DMS153 (cell line): ENCODE data around the gene NUDT22.

Experiments used
- DNase-seq: peaks from one replicate; lab custom pipeline; 2025; lab: John Stamatoyannopoulos, UW

NUDT22 gene

DNA sequence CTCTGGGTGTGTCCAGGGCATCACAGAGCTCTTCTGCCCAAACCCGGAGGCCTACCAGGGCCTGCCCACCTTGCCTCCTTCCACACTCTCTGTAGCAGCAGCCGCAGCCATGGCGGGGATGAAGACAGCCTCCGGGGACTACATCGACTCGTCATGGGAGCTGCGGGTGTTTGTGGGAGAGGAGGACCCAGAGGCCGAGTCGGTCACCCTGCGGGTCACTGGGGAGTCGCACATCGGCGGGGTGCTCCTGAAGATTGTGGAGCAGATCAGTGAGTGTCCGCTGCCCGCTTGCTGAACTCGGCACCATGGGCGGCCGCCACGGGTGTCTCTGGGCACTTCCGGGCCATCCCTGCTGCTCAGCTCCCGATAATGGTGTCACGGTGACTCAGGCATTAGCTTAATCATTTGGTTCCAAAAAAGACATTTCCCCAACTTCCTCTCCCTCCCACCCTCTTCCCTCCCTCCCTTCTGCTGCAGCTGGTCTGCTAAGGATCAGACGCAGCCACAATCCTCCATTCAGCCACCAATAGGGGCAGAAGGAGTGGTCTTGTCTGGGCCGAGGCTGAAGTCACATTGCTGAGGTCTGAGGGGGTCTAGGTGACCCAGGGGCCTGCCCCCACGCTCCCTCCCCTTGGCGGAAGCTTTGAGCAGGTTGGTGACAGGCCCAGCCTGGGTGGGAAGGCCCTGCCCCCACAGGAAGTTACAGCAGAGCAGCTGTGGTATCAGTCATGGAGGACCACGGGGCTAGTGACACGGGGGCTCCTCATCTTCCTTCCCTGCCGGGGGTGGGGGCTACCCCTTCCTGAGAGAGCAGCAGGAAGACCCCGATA lies 18.6 kb upstream of the NUDT22 start:
- DNase-seq: no peak

DNA sequence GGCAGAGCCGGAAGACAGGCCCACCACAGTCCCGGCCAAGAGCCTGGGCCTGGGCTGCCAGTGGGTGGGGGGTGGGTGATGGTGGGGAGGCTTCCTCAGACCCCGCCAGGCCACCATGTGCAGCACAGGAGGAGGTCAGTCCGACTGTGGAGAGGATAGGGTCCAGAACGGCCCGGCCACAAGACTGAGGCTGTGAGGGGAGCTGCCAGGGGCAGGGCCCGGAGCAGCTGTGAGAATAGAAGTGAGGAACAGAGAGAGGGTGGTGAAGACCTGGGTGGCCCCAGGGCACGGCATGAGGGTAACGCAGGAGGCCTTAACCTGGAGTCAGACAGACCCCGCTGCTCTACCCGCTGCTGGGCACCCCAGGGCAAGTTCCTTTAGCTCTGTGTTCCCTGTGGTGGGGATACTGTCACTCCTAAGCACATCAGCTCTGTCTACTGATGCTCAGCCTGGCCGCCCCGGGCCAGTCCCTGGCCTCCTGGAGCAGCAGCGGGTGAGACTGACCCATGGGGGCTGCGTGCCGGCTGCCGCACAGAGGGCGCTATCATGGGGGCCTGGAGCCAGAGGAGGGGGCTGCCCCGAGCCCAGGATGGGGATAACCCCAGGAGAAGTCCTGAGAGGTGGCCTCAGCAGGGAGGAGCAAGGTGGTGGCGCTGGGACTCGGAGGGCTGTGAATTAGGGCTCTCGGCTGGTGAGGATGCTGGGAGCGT lies 17.8 kb upstream of the NUDT22 start:
- DNase-seq: no peak

GRCh38 chr11:64208796-64209562 lies 17.1 kb upstream of the NUDT22 start:
- DNase-seq: no peak

DNA sequence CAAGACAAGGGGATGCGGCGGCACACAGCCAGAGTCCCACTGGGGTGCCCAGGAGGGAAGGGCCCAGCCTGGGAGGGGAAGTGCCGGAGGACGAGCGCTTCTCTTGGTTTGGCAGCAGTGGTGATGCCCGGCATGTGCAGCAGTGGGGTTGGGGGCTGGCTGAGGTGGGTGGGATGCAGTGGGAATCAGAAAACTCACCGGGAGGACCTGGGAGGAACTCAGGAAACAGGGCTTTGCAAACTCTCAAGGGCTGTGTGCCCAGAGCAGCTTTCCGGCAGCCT lies 16.6 kb upstream of the NUDT22 start:
- no peak for DNase-seq

- DNase-seq: no peak
Measured at GRCh38 chr11:64210301-64211020, 15.6 kb upstream of the NUDT22 start.

- no peak for DNase-seq
Measured at GRCh38 chr11:64211181-64211872, 14.7 kb upstream of the NUDT22 start.

- DNase-seq: no peak
Measured at GRCh38 chr11:64216879-64217278, 9.2 kb upstream of the NUDT22 start.

- DNase-seq: no peak
Measured at GRCh38 chr11:64218628-64219353, 7.3 kb upstream of the NUDT22 start.

DNA sequence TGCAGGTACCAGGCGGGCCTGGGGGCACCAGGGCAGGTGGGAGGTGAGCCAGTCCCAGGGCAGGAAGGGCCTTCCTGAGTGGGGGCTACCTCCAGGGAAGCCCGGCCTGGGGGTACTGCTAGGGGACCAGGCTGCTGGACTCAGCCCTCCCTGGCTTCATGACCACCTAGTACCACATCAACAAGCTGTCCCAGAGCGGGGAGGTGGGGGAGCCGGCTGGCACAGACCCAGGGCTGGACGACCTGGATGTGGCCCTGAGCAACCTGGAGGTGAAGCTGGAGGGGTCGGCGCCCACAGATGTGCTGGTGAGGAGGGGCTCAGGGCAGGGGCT lies 6.8 kb upstream of the NUDT22 start:
- DNase-seq: no peak

DNA sequence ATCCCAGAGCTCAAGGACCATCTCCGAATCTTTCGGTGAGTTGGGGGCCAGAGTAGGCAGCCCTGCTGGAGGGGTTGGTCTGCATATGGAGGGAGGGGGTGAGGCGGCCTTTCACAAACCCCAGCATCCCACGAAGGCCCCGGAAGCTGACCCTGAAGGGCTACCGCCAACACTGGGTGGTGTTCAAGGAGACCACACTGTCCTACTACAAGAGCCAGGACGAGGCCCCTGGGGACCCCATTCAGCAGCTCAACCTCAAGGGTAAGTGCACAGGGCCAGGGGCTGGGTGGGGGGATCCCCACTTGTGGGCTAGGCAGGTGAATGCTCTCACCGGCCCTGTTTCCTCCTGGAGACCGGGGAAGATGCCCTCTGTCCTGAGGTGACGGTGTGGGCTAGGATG lies 6.3 kb upstream of the NUDT22 start:
- DNase-seq: no peak

DNA sequence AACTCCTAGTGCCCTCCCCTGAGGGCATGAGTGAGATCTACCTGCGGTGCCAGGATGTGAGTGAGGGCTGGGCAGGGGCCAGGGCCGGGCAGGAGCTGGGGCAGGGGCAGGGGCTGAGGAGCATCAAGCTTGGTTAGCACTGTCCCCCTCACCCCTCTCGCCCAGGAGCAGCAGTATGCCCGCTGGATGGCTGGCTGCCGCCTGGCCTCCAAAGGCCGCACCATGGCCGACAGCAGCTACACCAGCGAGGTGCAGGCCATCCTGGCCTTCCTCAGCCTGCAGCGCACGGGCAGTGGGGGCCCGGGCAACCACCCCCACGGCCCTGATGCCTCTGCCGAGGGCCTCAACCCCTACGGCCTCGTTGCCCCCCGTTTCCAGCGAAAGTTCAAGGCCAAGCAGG lies 5.8 kb upstream of the NUDT22 start:
- DNase-seq: no peak

GRCh38 chr11:64220798-64221197 lies 5.3 kb upstream of the NUDT22 start:
- DNase-seq: no peak

DNA sequence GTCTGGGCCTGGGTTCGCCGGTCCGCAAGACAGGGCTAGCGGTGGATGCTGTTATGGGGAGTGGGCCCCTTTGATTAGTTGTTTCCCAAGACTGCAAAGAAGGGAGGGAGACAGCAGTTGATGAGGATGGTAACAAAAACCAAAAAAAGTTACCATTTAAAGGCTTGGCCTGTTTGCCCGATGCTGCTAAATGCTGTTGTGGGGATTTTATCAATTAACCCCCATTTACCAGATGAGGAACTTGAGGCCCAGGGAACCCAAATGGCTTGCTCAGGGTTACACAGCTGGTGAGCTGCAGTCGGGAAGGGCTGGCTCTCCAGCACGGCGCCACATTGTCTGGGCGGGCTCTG lies 3.4 kb upstream of the NUDT22 start:
- DNase-seq: no peak

DNA sequence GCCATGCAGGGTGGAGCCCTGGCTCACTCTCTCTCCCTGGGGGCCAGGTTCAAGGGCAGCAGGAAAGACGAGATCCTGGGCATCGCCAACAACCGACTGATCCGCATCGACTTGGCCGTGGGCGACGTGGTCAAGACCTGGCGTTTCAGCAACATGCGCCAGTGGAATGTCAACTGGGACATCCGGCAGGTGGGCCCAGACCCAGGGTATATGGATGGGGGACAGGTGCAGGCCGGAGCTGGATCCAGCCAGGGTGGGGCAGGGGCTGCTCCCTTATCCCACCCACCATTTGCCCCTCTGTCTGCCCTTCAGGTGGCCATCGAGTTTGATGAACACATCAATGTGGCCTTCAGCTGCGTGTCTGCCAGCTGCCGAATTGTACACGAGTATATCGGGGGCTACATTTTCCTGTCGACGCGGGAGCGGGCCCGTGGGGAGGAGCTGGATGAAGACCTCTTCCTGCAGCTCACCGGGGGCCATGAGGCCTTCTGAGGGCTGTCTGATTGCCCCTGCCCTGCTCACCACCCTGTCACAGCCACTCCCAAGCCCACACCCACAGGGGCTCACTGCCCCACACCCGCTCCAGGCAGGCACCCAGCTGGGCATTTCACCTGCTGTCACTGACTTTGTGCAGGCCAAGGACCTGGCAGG lies 2.9 kb upstream of the NUDT22 start:
- peak; percentile 73 for DNase-seq

GRCh38 chr11:64224151-64224890 lies 1.8 kb upstream of the NUDT22 start:
- DNase-seq: no peak

DNA sequence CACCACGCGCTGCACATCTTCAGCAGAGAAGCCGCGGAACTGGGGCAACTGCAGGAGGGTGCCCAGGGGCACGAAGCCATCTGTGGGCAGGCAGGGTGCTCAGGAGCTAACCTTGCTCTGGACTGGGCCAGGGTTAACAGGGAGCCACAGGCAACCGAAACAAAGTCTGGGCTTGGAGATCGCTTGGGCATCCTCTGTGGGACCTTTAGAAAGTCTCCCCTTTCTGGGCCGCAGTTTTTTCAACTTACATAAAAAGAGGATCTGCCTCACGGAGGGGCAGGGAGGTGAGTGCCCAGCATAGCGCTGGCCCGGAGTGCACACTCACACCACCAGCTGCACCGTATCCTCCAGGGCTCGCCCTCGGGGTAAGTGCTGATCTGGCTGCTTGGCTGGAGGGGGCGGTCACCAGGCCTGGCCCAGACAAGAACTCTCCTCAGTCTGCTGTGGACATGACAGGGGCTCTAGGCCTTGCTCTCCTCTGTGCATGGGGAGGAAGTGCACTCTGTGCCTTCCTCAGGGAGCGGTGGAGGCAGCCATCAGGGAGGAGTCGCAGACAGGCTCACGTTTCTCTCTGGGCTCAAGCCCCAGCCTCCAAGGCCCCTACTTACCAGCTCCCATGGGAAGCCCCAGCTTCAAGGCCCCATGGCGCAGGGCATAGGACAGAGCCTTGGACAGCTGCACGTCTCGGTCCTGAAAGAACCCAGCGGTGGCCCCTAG lies 1.0 kb upstream of the NUDT22 start:
- no peak for DNase-seq

GRCh38 chr11:64226507-64227051 lies 505 bp downstream of the NUDT22 start:
- DNase-seq: peak; percentile 59

DNA sequence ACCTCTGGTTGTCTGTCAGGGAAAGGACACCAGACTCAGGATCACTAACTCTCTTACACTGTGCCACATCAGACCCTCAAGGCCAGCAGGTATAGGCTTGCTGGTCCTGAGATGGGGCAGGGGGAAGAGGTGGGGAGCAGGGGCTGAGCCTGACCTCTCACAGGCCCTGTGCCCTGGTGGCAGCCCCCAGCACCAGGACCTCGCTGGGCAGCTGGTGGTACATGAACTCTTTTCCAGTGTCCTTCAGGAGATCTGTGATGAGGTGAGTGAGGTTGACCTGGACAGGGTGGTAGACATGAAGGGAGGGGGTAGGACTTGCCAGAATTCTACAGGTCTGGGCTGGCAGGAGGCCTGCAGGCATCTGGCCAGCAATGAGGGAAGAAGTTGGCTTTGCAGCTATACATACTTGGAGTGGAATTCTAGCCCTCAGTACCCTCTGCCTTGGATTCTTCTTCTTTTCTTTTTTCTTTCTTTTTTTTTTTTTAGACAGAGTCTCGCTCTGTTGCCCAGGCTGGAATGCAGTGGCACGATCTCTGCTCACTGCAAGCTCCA lies 1.4 kb downstream of the NUDT22 start:
- DNase-seq: no peak
